H1 (cell line): Measurements from ENCODE around the gene APBA2. TPM values are rescaled to one million over a fixed set of nuclear protein-coding genes. Genes with fewer than 3 reads are reported as not detected.

Experiments
- CTCF ChIA-PET: fragments of 300-600 bp; sonication (Branson Sonifier 250); formaldehyde crosslinking; loops from one replicate; lab custom pipeline; 2021; ENCODE audit not compliant: partially characterized antibody; lab: Charles Lee
- POLR2A ChIA-PET: fragments of 300-600 bp; sonication (Branson Sonifier 250); formaldehyde crosslinking; loops from one replicate; lab custom pipeline; 2021; ENCODE audit warnings: inconsistent platforms; ENCODE audit not compliant: partially characterized antibody; lab: Charles Lee
- DNase-seq, 2 experiments: peaks; one replicate each; pipeline versions ENCODE4 v3.0.0 to v3.0.0-alpha.2; 2010 to 2022; ENCODE audit warnings: low spot score in 2 of 2, low read depth in 1 of 2, mixed read lengths in 1 of 2
- FAIRE-seq: peaks from 2 replicates; lab custom pipeline; 2011; peaks lifted over from hg19 to GRCh38; lab: Jason Lieb, UNC
- H2AFZ ChIP-seq: 2 replicates; pipeline ENCODE4 v1.8.1; 2012; ENCODE audit warnings: low read length, inconsistent platforms
- H2AK5ac ChIP-seq: 2 replicates; pipeline ENCODE4 v1.6.1; 2013; ENCODE audit warnings: low read depth, low read length
- H2BK120ac ChIP-seq: replicated peaks from 2 replicates; pipeline ENCODE3; 2013; ENCODE audit warnings: low read depth, low read length, inconsistent platforms
- H2BK12ac ChIP-seq: 2 replicates; pipeline ENCODE4 v1.6.1; 2013; ENCODE audit warnings: low read depth, low read length
- H2BK15ac ChIP-seq: 2 replicates; pipeline ENCODE4 v1.6.1; 2013; ENCODE audit warnings: low read length
- H2BK20ac ChIP-seq: 2 replicates; pipeline ENCODE4 v1.6.1; 2013; ENCODE audit warnings: low read length
- H2BK5ac ChIP-seq: 2 replicates; pipeline ENCODE4 v1.6.1; 2013; ENCODE audit warnings: low read depth, low read length
- H3K14ac ChIP-seq: 2 replicates; pipeline ENCODE4 v1.6.1; 2013; ENCODE audit warnings: inconsistent platforms; ENCODE audit not compliant: insufficient read length
- H3K18ac ChIP-seq: 2 replicates; pipeline ENCODE4 v1.6.1; 2013; ENCODE audit warnings: low read length; ENCODE audit errors: extremely low read depth
- H3K23ac ChIP-seq: 2 replicates; pipeline ENCODE4 v1.6.1; 2013; ENCODE audit warnings: inconsistent platforms; ENCODE audit not compliant: insufficient read length
- H3K23me2 ChIP-seq: 2 replicates; pipeline ENCODE4 v1.6.1; 2013; ENCODE audit warnings: low read depth, low read length
- H3K27ac ChIP-seq: 2 replicates; pipeline ENCODE4 v1.6.1; 2011; ENCODE audit warnings: low read depth, low read length, inconsistent platforms
- H3K27me3 ChIP-seq, 4 experiments: replicated peaks in 1 of 4; 1 replicate in 1 of 4; 2 replicates in 3 of 4; pipeline versions ENCODE4 v1.6.1 to v1.8.1; 2011 to 2013; ENCODE audit warnings: low read length in 3 of 4, mild to moderate bottlenecking in 3 of 4, inconsistent platforms in 2 of 4, mixed read lengths in 2 of 4, moderate library complexity in 1 of 4; ENCODE audit not compliant: control insufficient read depth in 3 of 4, insufficient read depth in 3 of 4; ENCODE audit errors: extremely low read depth in 1 of 4
- H3K36me3 ChIP-seq, 4 experiments: 2 replicates each; pipeline versions ENCODE4 v1.6.1 to v1.8.1; 2011 to 2013; ENCODE audit warnings: mild to moderate bottlenecking in 4 of 4, low read length in 3 of 4, moderate library complexity in 2 of 4, control low read depth in 1 of 4, inconsistent platforms in 1 of 4; ENCODE audit not compliant: insufficient read depth in 4 of 4, control insufficient read depth in 2 of 4
- H3K4ac ChIP-seq: replicated peaks from 2 replicates; pipeline ENCODE3; 2013; ENCODE audit warnings: low read length, low read depth, mixed read lengths, inconsistent platforms; ENCODE audit not compliant: insufficient read length
- H3K4me1 ChIP-seq, 4 experiments: replicated peaks in 1 of 4; 1 replicate in 1 of 4; 2 replicates in 3 of 4; pipeline versions ENCODE4 v1.6.1 to v1.8.1; 2011 to 2013; ENCODE audit warnings: low read length in 3 of 4, inconsistent platforms in 2 of 4, mixed read lengths in 1 of 4; ENCODE audit not compliant: insufficient read depth in 4 of 4, control insufficient read depth in 3 of 4
- H3K4me2 ChIP-seq, 2 experiments: 2 replicates each; pipeline versions ENCODE4 v1.6.1 to v1.8.1; 2011 to 2013; ENCODE audit warnings: low read depth in 2 of 2, low read length in 2 of 2, control low read depth in 1 of 2, inconsistent platforms in 1 of 2, mild to moderate bottlenecking in 1 of 2; ENCODE audit not compliant: insufficient read depth in 1 of 2
- H3K4me3 ChIP-seq, 4 experiments: fragments of 200-600, 300-600 bp in 1 of 4; sonication (generic), shearing (Covaris generic), sonication (Bioruptor Twin) in 1 of 4; 2 replicates each; pipeline versions ENCODE4 v1.5.1 to v1.8.1; 2011 to 2016; ENCODE audit warnings: low read length in 4 of 4, low read depth in 3 of 4, control low read depth in 2 of 4, inconsistent platforms in 2 of 4, mild to moderate bottlenecking in 2 of 4, mixed read lengths in 1 of 4, moderate library complexity in 1 of 4; ENCODE audit not compliant: insufficient read depth in 2 of 4; ENCODE audit errors: extremely low read depth in 1 of 4
- H3K56ac ChIP-seq: replicated peaks from 2 replicates; pipeline ENCODE3; 2013; ENCODE audit warnings: low read depth, mild to moderate bottlenecking, mixed read lengths, low read length, inconsistent platforms; ENCODE audit not compliant: insufficient read length
- H3K79me1 ChIP-seq: 2 replicates; pipeline ENCODE4 v1.6.1; 2013; ENCODE audit warnings: low read depth, low read length, control low read depth
- H3K79me2 ChIP-seq, 2 experiments: 2 replicates each; pipeline versions ENCODE4 v1.6.1 to v1.8.1; 2012 to 2013; ENCODE audit warnings: low read length in 2 of 2, mild to moderate bottlenecking in 2 of 2, inconsistent platforms in 1 of 2; ENCODE audit not compliant: insufficient read depth in 2 of 2, control insufficient read depth in 1 of 2
- H3K9ac ChIP-seq, 4 experiments: replicated peaks in 1 of 4; 1 replicate in 1 of 4; 2 replicates in 3 of 4; pipeline versions ENCODE4 v1.6.1 to v1.8.1; 2011 to 2013; ENCODE audit warnings: low read depth in 3 of 4, low read length in 3 of 4, control low read depth in 2 of 4, mild to moderate bottlenecking in 2 of 4, moderate library complexity in 2 of 4, inconsistent platforms in 1 of 4; ENCODE audit errors: extremely low read depth in 1 of 4
- H3K9me3 ChIP-seq, 2 experiments: 2 replicates each; pipeline versions ENCODE4 v1.6.1 to v1.8.1; 2012 to 2013; ENCODE audit warnings: mild to moderate bottlenecking in 2 of 2, moderate library complexity in 2 of 2, control low read depth in 1 of 2, inconsistent platforms in 1 of 2, low read depth in 1 of 2, low read length in 1 of 2, mixed read lengths in 1 of 2; ENCODE audit not compliant: insufficient read depth in 2 of 2
- H4K20me1 ChIP-seq, 2 experiments: replicated peaks in 1 of 2; 2 replicates each; pipeline versions ENCODE3 to v1.8.1; 2011 to 2013; ENCODE audit warnings: inconsistent platforms in 2 of 2, low read length in 2 of 2, mild to moderate bottlenecking in 1 of 2; ENCODE audit not compliant: insufficient read depth in 2 of 2, control insufficient read depth in 1 of 2
- H4K5ac ChIP-seq: 2 replicates; pipeline ENCODE4 v1.6.1; 2013; ENCODE audit warnings: low read length, low read depth, mixed read lengths, inconsistent platforms; ENCODE audit not compliant: insufficient read length
- H4K8ac ChIP-seq: 2 replicates; pipeline ENCODE4 v1.8.0; 2013; ENCODE audit warnings: mild to moderate bottlenecking, moderate library complexity, low read length, inconsistent platforms; ENCODE audit not compliant: insufficient read depth; ENCODE audit errors: extremely low read depth
- H4K91ac ChIP-seq: replicated peaks from 2 replicates; pipeline ENCODE3; 2013; ENCODE audit warnings: low read length, mixed read lengths, inconsistent platforms; ENCODE audit not compliant: insufficient read length
- CHD2 ChIP-seq: IDR thresholded peaks from 2 replicates; pipeline ENCODE4 v1.6.1; 2012; ENCODE audit warnings: low read length, improper control_type of control experiment
- FOSL1 ChIP-seq: IDR thresholded peaks from 2 replicates; pipeline ENCODE4 v1.6.1; 2011; ENCODE audit warnings: mild to moderate bottlenecking, low read depth, low read length, moderate library complexity; ENCODE audit not compliant: insufficient read depth
- SP2 ChIP-seq: IDR thresholded peaks from 2 replicates; pipeline ENCODE4 v1.6.1; 2012; ENCODE audit warnings: mild to moderate bottlenecking, low read length, inconsistent platforms
- WGBS, 2 experiments: shearing (Covaris generic) in 1 of 2; methylation state at CpG; one replicate each; pipeline versions ENCODE4 v1.1.6 to v1.1.7; 2013 to 2015; ENCODE audit warnings: low lambda C conversion rate in 2 of 2, mixed read lengths in 2 of 2, inconsistent platforms in 1 of 2, low coverage in 1 of 2, missing lambda C conversion rate in 1 of 2; ENCODE audit not compliant: insufficient replicate concordance in 2 of 2, insufficient coverage in 1 of 2, insufficient read length in 1 of 2; ENCODE audit errors: extremely low coverage in 1 of 2, missing lambda C conversion rate in 1 of 2; 5-methylcytosine and 5-hydroxymethylcytosine counted together
- polyA plus RNA-seq, 7 experiments: library from polyadenylated mRNA; depleted of rRNA in 3 of 7; stranded (reverse) in 5 of 7; unstranded in 2 of 7; fragments of >200 nt in 5 of 7; fragments of 200-250 nt in 2 of 7; gene quantifications; 1 replicate in 5 of 7; 2 replicates in 1 of 7; 4 replicates in 1 of 7; pipeline versions ENCODE4 v1.2.1 to v1.2.3, GENCODE V29; 2011 to 2013; ENCODE audit warnings: missing spikeins in 2 of 7, mixed read lengths in 2 of 7
- total RNA-seq: library from RNA; stranded (reverse); fragmentation: NEBNext Ultra II Directional; extraction: Animal tissue kit (Norgen Biotek cat#: 25700); gene quantifications from 2 replicates; pipeline ENCODE4 v1.2.1, GENCODE V29; 2021

APBA2 gene
- total and polyA plus RNA-seq, 2 of the 8 experiments (the other 6 are each of a cell fraction or from before 2014, with no cell fraction given): 15.5 to 19.0 TPM

DNA sequence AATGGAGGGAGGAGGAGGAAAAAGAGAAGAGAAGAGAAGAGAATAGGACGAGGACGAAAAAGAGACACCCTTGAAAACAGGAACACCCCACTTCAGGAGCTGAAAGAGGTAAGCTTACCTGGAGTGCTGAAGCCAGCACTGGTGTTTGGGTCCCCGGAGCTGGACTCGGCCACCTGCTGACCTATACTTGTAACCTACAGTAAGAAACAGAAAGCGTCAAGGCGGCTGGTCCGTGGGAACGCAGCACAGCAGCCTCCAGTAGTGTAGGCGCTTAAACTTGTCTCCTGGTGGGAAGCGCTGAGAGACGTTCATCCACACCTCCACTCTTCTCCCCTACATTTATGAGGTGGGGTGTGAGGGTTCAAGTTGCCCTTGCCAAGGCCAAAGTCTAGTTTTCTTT lies 242.9 kb downstream of the APBA2 start:
- Histone ChIP-seq H3K9ac (no peak overlapping the region), H4K8ac (no peak overlapping the region), H2BK12ac (no peak overlapping the region), H3K23me2 (no peaks in the 10 kb centered on the region), H3K4me1 (peaks cover 0 to 4% (median under 1%) of the 10 kb centered on the region in 4 experiments; a peak in 5 of 7 replicates), H3K23ac (no peak overlapping the region), H3K79me1 (no peaks in the 10 kb centered on the region), H3K14ac (no peak overlapping the region), H3K9me3 (no peaks in the 10 kb centered on the region), H2BK15ac (no peak overlapping the region), H4K91ac (no peak overlapping the region), H2AFZ (no peak overlapping the region), H3K79me2 (no peaks in the 10 kb centered on the region), H3K36me3 (no peaks in the 10 kb centered on the region), H4K20me1 (no peaks in the 10 kb centered on the region), H3K4ac (no peak overlapping the region), H3K18ac (no peak overlapping the region), H2BK5ac (no peak overlapping the region), H4K5ac (no peak overlapping the region), H3K27me3 (no peaks in the 10 kb centered on the region), H2BK20ac (no peak overlapping the region), H3K4me2 (no peak overlapping the region)
- ChIA-PET CTCF (interaction anchor here (0.8 to 7.3 kb wide), 6 partner anchors 10 to 568 kb away, joined by 3 to 88 read pairs (median 4); no protein-coding TSS in a partner anchor), POLR2A (no interaction called here)
- FAIRE-seq (no peak), DNase-seq (no peak)
- 94% methylated on average over 11 of the region's 11 CpGs; no CpG with 5 or more reads in 1 of the 2 experiments for WGBS, 2 experiments
- no peak for TF ChIP-seq CHD2
- no peak for TF ChIP-seq SP2
- TF ChIP-seq FOSL1: no peak
- TF ChIP-seq, all 59 proteins: peak for 0
- H2AK5ac ChIP-seq: no peak overlapping the region
- H3K27ac ChIP-seq: no peak overlapping the region
- no peak overlapping the region for H3K56ac ChIP-seq
- no peak overlapping the region for H2BK120ac ChIP-seq
- H3K4me3 ChIP-seq: no peak overlapping the region
